PC-3 (cell line): ENCODE data around the gene TSGA10. TPM values are rescaled to one million over a fixed set of nuclear protein-coding genes. Genes with fewer than 3 reads are reported as not detected.

Source experiments
- ATAC-seq: fragments of 200-7000 bp; cut with Tn5 transposase; 2 replicates; pipeline ENCODE4 v1.9.1; 2020; ENCODE audit warnings: mild to moderate bottlenecking, moderate library complexity
- BruUV-seq: library from RNA; stranded (reverse); fragments of 400-500 nt; replicated peaks from 2 replicates; lab custom pipeline; 2021; lab: Mats Ljungman, UMichigan
- CTCF ChIA-PET: fragments of 300-600 bp; sonication (Branson Sonifier 250); formaldehyde crosslinking; loops from one replicate; lab custom pipeline; 2022; ENCODE audit warnings: antibody characterized with exemption; lab: Charles Lee
- POLR2A ChIA-PET: fragments of 300-600 bp; sonication (Branson Sonifier 250); formaldehyde crosslinking; loops from one replicate; lab custom pipeline; 2022; ENCODE audit warnings: antibody characterized with exemption; ENCODE audit not compliant: unreplicated experiment; lab: Charles Lee
- DNase-seq: peaks from one replicate; pipeline ENCODE4 v3.0.0-alpha.2; 2015
- H2AFZ ChIP-seq: fragments of 300-600 bp; sonication (generic); 2 replicates; pipeline ENCODE4 v1.6.0; 2016; ENCODE audit warnings: antibody characterized with exemption, low read length
- H3F3A ChIP-seq: fragments of 300-600 bp; sonication (generic); one replicate; pipeline ENCODE4 v1.6.0; 2017; ENCODE audit warnings: antibody characterized with exemption, low read length, control low read depth, mild to moderate bottlenecking; ENCODE audit not compliant: unreplicated experiment
- H3K27ac ChIP-seq: fragments of 300-600 bp; sonication (generic); 2 replicates; pipeline ENCODE4 v1.5.1; 2016; ENCODE audit warnings: mild to moderate bottlenecking, low read length
- H3K27me3 ChIP-seq: fragments of 300-600 bp; sonication (generic); 2 replicates; pipeline ENCODE4 v1.6.1; 2016; ENCODE audit warnings: low read length, mixed read lengths
- H3K36me3 ChIP-seq: fragments of 300-600 bp; sonication (generic); 2 replicates; pipeline ENCODE4 v1.6.1; 2016; ENCODE audit warnings: low read depth, mixed run types, low read length, mixed read lengths
- H3K4me1 ChIP-seq: fragments of 300-600 bp; sonication (generic); 2 replicates; pipeline ENCODE4 v1.5.1; 2016; ENCODE audit warnings: low read length; ENCODE audit not compliant: insufficient read depth
- H3K4me2 ChIP-seq: fragments of 300-600 bp; sonication (generic); 2 replicates; pipeline ENCODE4 v1.6.0; 2016; ENCODE audit warnings: low read length
- H3K4me3 ChIP-seq: fragments of 300-600 bp; sonication (generic); 2 replicates; pipeline ENCODE4 v1.5.1; 2016; ENCODE audit warnings: mild to moderate bottlenecking, low read length, mixed read lengths
- H3K79me2 ChIP-seq: fragments of 300-600 bp; sonication (generic); 2 replicates; pipeline ENCODE4 v1.6.1; 2017; ENCODE audit warnings: low read length, mixed read lengths
- H3K9ac ChIP-seq: fragments of 300-600 bp; sonication (generic); 2 replicates; pipeline ENCODE4 v1.6.0; 2016; ENCODE audit warnings: mild to moderate bottlenecking, low read length
- H3K9me2 ChIP-seq: fragments of 300-600 bp; sonication (generic); replicated peaks from 2 replicates; pipeline ENCODE4 v1.6.1; 2016; ENCODE audit warnings: mixed run types, low read length, mixed read lengths
- H3K9me3 ChIP-seq: fragments of 300-600 bp; sonication (generic); 2 replicates; pipeline ENCODE4 v1.6.1; 2016; ENCODE audit warnings: low read length, mixed read lengths
- H4K20me1 ChIP-seq: fragments of 300-600 bp; sonication (generic); 2 replicates; pipeline ENCODE4 v1.6.1; 2016; ENCODE audit warnings: low read length, mixed read lengths
- CTCF ChIP-seq: fragments of 300-600 bp; sonication (generic); conservative IDR thresholded peaks from 2 replicates; pipeline ENCODE4 v1.5.1; 2017; ENCODE audit warnings: antibody characterized with exemption, low read depth, mild to moderate bottlenecking, low read length
- EZH2 ChIP-seq: fragments of 300-600 bp; sonication (generic); IDR thresholded peaks from one replicate; pipeline ENCODE4 v1.6.1; 2017; ENCODE audit warnings: antibody characterized with exemption, mild to moderate bottlenecking, low read length; ENCODE audit not compliant: unreplicated experiment
- EZH2phosphoT487 ChIP-seq: fragments of 300-600 bp; sonication (generic); IDR thresholded peaks from 2 replicates; pipeline ENCODE4 v1.6.1; 2018; ENCODE audit warnings: mild to moderate bottlenecking, antibody characterized with exemption, low read length, borderline replicate concordance
- intact Hi-C: fragments of 100-400 bp; cut with micrococcal nuclease; formaldehyde crosslinking; loops from 2 replicates; pipeline ENCODE4 v1.9.0; 2023
- total RNA-seq: library from RNA; depleted of rRNA; stranded (reverse); fragments of >200 nt; gene quantifications from 2 replicates; pipeline ENCODE4 v1.2.3, GENCODE V29; 2014

TSGA10 gene
- total RNA-seq, 1 experiment from 2014 or later: 8.9 TPM

GRCh38 chr2:99127981-99128380, 26.8 kb downstream of the TSGA10 start:
- Histone ChIP-seq H3K27ac (no peak overlapping the region), H3K9ac (no peak overlapping the region), H3K36me3 (no peaks in the 10 kb centered on the region), H3K4me2 (no peak overlapping the region), H3K4me3 (no peak overlapping the region), H3K9me3 (no peaks in the 10 kb centered on the region), H3K79me2 (no peaks in the 10 kb centered on the region), H3F3A (no peaks in the 10 kb centered on the region), H3K27me3 (no peaks in the 10 kb centered on the region), H2AFZ (no peak overlapping the region), H3K4me1 (no peaks in the 10 kb centered on the region), H3K9me2 (no peaks in the 10 kb centered on the region), H4K20me1 (no peaks in the 10 kb centered on the region)
- DNase-seq (no peak), ATAC-seq (no peak)
- ChIA-PET CTCF (no interaction called here), POLR2A (no interaction called here)
- intact Hi-C loops: no loop called here
- no TSS peak for BruUV-seq
- TF ChIP-seq CTCF (no peak), EZH2 (no peak), EZH2phosphoT487 (no peak)

GRCh38 chr2:99112617-99113016, 42.1 kb downstream of the TSGA10 start:
- H3K4me3 ChIP-seq: no peak overlapping the region

More at GRCh38 chr2:99112617-99113016, 42.1 kb downstream of the TSGA10 start:
- intact Hi-C loops: no loop called here
- H3K9ac ChIP-seq: no peak overlapping the region
- no peaks in the 10 kb centered on the region for H3K9me3 ChIP-seq
- no peaks in the 10 kb centered on the region for H3K4me1 ChIP-seq
- ChIA-PET CTCF (no interaction called here), POLR2A (no interaction called here)
- no peaks in the 10 kb centered on the region for H3K27me3 ChIP-seq
- DNase-seq (no peak), ATAC-seq (no peak)
- H4K20me1 ChIP-seq: no peaks in the 10 kb centered on the region
- H3K4me2 ChIP-seq: no peak overlapping the region
- H3K27ac ChIP-seq: no peak overlapping the region
- H3K79me2 ChIP-seq: no peaks in the 10 kb centered on the region
- no TSS peak for BruUV-seq
- H3F3A ChIP-seq: no peaks in the 10 kb centered on the region
- no peaks in the 10 kb centered on the region for H3K36me3 ChIP-seq
- no peak overlapping the region for H2AFZ ChIP-seq
- TF ChIP-seq EZH2phosphoT487 (no peak), CTCF (no peak), EZH2 (no peak)
- no peaks in the 10 kb centered on the region for H3K9me2 ChIP-seq
